Measurements from ENCODE around the gene HS6ST3. TPM values are rescaled to one million over a fixed set of nuclear protein-coding genes. Genes with fewer than 3 reads are reported as not detected.

Gene HS6ST3
- total and polyA plus RNA-seq, 12 donors = 2.1 to 27.1 (median 6.2) TPM

DNA sequence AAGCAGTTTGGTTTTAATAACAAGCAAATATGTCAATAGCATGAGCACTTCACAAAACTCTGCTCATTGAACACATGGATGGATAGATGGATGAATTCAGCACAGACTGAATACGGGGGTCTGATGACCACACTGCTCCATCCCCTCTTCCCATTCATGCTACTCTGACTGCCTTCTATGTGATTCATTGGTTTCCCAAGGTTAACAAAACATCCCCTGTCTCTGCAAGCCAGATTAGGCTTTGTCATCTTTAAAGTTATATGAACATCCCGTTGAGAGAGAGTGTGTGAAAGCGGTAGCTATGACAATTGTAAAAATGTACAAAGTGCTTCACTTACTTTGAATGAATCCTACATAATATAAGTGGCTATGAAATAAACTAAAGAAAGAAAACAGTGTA lies 651.9 kb downstream of the HS6ST3 start:
- H3K4me1 ChIP-seq (replicated peaks in 1 of 2) = peaks cover 0 to 4% of the 10 kb centered on the region in 2 donors
- H3K27me3 ChIP-seq = no peaks in the 10 kb centered on the region
- no peak for TF ChIP-seq POLR2A (IDR thresholded peaks at IDR 0.05)
- TF ChIP-seq, protein P1, sequence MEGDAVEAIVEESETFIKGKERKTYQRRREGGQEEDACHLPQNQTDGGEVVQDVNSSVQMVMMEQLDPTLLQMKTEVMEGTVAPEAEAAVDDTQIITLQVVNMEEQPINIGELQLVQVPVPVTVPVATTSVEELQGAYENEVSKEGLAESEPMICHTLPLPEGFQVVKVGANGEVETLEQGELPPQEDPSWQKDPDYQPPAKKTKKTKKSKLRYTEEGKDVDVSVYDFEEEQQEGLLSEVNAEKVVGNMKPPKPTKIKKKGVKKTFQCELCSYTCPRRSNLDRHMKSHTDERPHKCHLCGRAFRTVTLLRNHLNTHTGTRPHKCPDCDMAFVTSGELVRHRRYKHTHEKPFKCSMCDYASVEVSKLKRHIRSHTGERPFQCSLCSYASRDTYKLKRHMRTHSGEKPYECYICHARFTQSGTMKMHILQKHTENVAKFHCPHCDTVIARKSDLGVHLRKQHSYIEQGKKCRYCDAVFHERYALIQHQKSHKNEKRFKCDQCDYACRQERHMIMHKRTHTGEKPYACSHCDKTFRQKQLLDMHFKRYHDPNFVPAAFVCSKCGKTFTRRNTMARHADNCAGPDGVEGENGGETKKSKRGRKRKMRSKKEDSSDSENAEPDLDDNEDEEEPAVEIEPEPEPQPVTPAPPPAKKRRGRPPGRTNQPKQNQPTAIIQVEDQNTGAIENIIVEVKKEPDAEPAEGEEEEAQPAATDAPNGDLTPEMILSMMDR (IDR thresholded peaks at IDR 0.05) = no peak
- WGBS, 4 donors = 28 to 37% (median 34%) methylated on average over 3 of the region's 3 CpGs
- intact Hi-C loops (cut with DNase I) = no loop called here
- H3K9me3 ChIP-seq (replicated peaks in 1 of 3) = no peaks in the 10 kb centered on the region
- DNase-seq = no peak
- no peak overlapping the region for H3K27ac ChIP-seq
- H3K36me3 ChIP-seq (replicated peaks in 1 of 2) = no peaks in the 10 kb centered on the region
- no peak overlapping the region for H3K4me3 ChIP-seq

DNA sequence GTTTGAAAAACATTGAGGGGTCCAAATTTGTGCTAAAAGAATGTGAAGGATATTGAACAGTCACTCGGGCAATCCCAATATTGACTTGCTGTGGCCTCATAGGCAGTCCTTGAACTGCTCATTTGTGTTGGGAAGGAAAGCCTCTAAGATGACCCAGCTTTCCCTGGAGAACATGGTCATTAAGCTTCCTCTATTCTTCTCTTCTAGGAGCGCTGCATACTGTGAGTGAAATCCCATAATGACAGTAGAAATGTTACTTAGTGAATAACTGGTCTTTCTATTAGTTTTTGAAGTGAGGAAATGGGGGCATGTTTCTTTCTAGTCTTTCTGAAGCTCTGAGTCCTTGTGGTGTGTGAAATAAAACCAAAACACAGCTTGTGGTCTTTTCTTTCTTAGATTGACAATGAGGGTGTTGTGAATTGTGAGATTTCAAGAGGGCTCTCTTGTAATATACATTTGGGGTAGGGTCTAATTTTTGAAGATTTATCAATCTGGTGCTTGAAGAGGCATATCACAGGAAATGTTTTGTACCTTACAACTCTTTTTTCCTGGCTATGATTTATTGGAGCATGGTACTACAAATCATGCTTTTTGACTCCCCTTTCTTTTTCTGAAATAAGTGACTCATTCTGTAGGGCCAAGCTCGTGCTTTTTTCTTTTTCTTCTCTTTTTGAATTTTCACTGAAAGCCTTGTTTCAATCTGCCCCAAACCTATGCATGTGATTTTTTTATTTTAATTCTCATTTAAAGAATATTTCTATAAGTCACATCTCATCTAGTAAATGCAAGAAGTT lies 653.6 kb downstream of the HS6ST3 start:
- TF ChIP-seq, protein P1 (IDR thresholded peaks at IDR 0.05) = no peak
- no peak for TF ChIP-seq POLR2A (IDR thresholded peaks at IDR 0.05)
- intact Hi-C loops (cut with DNase I) = no loop called here
- WGBS, 4 donors = 51 to 71% (median 58%) methylated on average over 3 of the region's 3 CpGs

DNA sequence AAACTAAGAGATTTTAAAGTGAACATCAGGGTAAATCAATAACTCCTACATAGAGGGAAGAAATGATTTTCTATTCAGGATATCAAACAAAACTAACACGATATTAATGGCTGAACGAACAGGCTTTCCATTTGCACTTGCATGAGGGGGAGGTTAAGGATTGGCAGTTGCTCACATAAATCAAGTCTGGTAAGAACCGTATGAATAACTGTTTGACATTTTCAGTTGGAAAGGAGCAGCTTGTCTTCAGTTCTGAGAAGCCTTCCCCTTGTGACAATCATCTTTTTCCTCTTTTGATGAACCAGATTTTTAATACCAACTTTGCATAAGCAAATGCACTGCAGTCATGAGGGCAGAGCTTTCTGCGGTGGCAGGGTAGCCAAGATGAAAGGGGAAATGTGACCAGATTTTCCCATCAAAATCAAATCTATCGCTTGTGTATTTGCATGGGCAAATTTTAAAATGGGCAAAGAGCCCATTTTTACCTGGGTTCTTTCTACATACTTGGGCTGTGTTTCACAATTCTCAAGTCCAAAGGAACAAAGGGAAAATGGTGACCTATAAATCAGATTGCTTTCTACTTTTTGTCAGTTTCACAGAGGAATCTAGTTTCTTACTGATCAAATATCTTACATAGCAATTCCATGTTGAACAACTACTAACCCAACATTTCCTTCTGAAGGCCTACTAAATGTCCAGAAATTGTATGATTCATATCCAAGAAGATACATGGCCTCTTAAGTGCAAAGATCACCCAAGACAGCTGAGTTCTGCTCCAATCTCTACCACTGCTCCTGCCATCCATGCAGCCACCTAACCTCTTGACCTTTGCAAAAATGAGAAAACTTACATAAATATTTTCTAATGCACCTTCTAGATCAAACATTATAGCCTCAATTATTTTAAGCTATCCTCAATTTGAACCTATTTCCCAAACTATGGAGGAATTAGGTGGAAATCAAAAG lies 654.7 kb downstream of the HS6ST3 start:
- intact Hi-C loops (cut with DNase I) = no loop called here
- Histone ChIP-seq H3K9me3 (replicated peaks in 1 of 3) (no peaks in the 10 kb centered on the region), H3K27ac (no peak overlapping the region), H3K4me3 (no peak overlapping the region), H3K27me3 (no peaks in the 10 kb centered on the region), H3K4me1 (replicated peaks in 1 of 2) (peaks cover 0 to 4% of the 10 kb centered on the region in 2 donors), H3K36me3 (replicated peaks in 1 of 2) (no peaks in the 10 kb centered on the region)
- DNase-seq = no peak
- TF ChIP-seq, protein P1 (IDR thresholded peaks at IDR 0.05) = no peak
- no peak for TF ChIP-seq POLR2A (IDR thresholded peaks at IDR 0.05)
- 70 to 76% (median 71%) methylated on average over 5 of the region's 5 CpGs for WGBS, 4 donors

More for the DNA sequence above, 653.6 kb downstream of the HS6ST3 start:
- no peaks in the 10 kb centered on the region for H3K36me3 ChIP-seq (replicated peaks in 1 of 2)
- no peak overlapping the region for H3K27ac ChIP-seq
- no peaks in the 10 kb centered on the region for H3K9me3 ChIP-seq (replicated peaks in 1 of 3)
- H3K4me3 ChIP-seq = no peak overlapping the region
- H3K27me3 ChIP-seq = no peaks in the 10 kb centered on the region
- no peak for DNase-seq
- peaks cover 0 to 4% of the 10 kb centered on the region in 2 donors for H3K4me1 ChIP-seq (replicated peaks in 1 of 2)

DNA sequence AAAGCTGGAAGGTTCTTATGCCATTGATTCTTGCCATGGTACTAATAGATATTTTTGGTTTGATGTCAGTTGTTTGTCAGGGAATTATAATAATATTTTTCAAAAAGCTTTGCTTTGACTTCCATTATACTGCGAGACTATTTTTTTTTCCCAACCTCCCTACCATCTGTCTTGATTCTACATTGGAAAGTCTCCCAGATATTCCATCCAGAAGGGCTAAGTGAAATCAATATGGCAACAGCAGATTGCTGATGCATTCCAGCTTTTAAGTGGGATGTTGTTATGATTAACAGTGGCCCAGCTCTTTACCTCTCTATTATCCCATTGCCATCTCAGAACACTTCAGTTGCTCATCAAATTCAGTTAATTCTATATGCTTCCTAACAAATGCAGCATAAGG lies 657.0 kb downstream of the HS6ST3 start:
- WGBS, 4 donors = 93 to 96% (median 93%) methylated on average over 1 of the region's 1 CpG
- Histone ChIP-seq H3K36me3 (replicated peaks in 1 of 2) (no peaks in the 10 kb centered on the region), H3K4me3 (no peak overlapping the region), H3K27ac (no peak overlapping the region), H3K9me3 (replicated peaks in 1 of 3) (no peaks in the 10 kb centered on the region), H3K27me3 (no peaks in the 10 kb centered on the region), H3K4me1 (replicated peaks in 1 of 2) (peaks cover 0 to 2% of the 10 kb centered on the region in 2 donors)
- DNase-seq = no peak
- intact Hi-C loops (cut with DNase I) = no loop called here
- no peak for TF ChIP-seq POLR2A (IDR thresholded peaks at IDR 0.05)
- TF ChIP-seq, protein P1 (IDR thresholded peaks at IDR 0.05) = no peak

All from adrenal gland (tissue), 12 donors.